HCT116 (cell line): ENCODE data around the gene MYOZ2. TPM values are rescaled to one million over a fixed set of nuclear protein-coding genes. Genes with fewer than 3 reads are reported as not detected.

Experiments used
- ATAC-seq: fragments of 200-7000 bp; cut with Tn5 transposase; 2 replicates; pipeline ENCODE4 v1.9.1; 2020; ENCODE audit warnings: mild to moderate bottlenecking, moderate library complexity
- BruUV-seq: library from RNA; stranded (reverse); fragments of 400-500 nt; replicated peaks from 2 replicates; lab custom pipeline; 2021; lab: Mats Ljungman, UMichigan
- CTCF ChIA-PET: fragments of 300-600 bp; sonication (Branson Sonifier 250); formaldehyde crosslinking; loops from one replicate; lab custom pipeline; 2021; ENCODE audit warnings: antibody characterized with exemption; lab: Charles Lee
- POLR2A ChIA-PET: fragments of 300-600, 350-600 bp; sonication (Branson Sonifier 250); formaldehyde crosslinking; loops from one replicate; lab custom pipeline; 2021; ENCODE audit warnings: antibody characterized with exemption; lab: Charles Lee
- RAD21 ChIA-PET, 2 experiments: fragments of 300-600 bp; sonication (Branson Sonifier 250); formaldehyde crosslinking; loops; one replicate each; lab custom pipeline; 2023; ENCODE audit warnings: low total read pairs in 2 of 2; ENCODE audit not compliant: uncharacterized antibody in 2 of 2, unreplicated experiment in 2 of 2, low non-redundant PET in 1 of 2; lab: Charles Lee
- DNase-seq: peaks from one replicate; pipeline ENCODE4 v3.0.0-alpha.2; 2010; ENCODE audit warnings: low read depth, low spot score
- H2AFZ ChIP-seq: fragments of 200-600 bp; shearing (Covaris generic), sonication (generic); 2 replicates; pipeline ENCODE4 v1.6.1; 2017; ENCODE audit warnings: low read depth, mixed run types, mixed read lengths, antibody characterized with exemption, low read length; ENCODE audit not compliant: poor library complexity, severe bottlenecking
- H3K27ac ChIP-seq: 2 replicates; pipeline ENCODE4 v1.5.1; 2012; ENCODE audit warnings: low read depth, low read length
- H3K27me3 ChIP-seq: fragments of 200-600 bp; sonication (generic); 2 replicates; pipeline ENCODE4 v1.6.1; 2016; ENCODE audit warnings: mixed run types, low read length, mixed read lengths; ENCODE audit not compliant: insufficient read depth
- H3K36me3 ChIP-seq, 2 experiments: fragments of 200-500 bp in 1 of 2; fragments of 200-600 bp in 1 of 2; sonication (Bioruptor generic) in 1 of 2; sonication (generic) in 1 of 2; 2 replicates each; pipeline versions ENCODE4 v1.5.1 to v1.6.1; 2014 to 2016; ENCODE audit warnings: low read length in 2 of 2, inconsistent platforms in 1 of 2, mixed read lengths in 1 of 2, mixed run types in 1 of 2; ENCODE audit not compliant: insufficient read depth in 2 of 2, control insufficient read depth in 1 of 2
- H3K4me1 ChIP-seq, 2 experiments: fragments of 200-600 bp in 1 of 2; sonication (generic) in 1 of 2; 2 replicates each; pipeline versions ENCODE4 v1.5.1 to v1.6.1; 2012 to 2017; ENCODE audit warnings: low read length in 2 of 2, inconsistent platforms in 1 of 2, mild to moderate bottlenecking in 1 of 2, mixed read lengths in 1 of 2, mixed run types in 1 of 2, moderate library complexity in 1 of 2; ENCODE audit not compliant: insufficient read depth in 2 of 2, control insufficient read depth in 1 of 2
- H3K4me2 ChIP-seq: fragments of 200-600 bp; sonication (generic); 2 replicates; pipeline ENCODE4 v1.6.1; 2017; ENCODE audit warnings: mixed run types, low read length, mixed read lengths
- H3K4me3 ChIP-seq, 2 experiments: fragments of 200-600 bp in 1 of 2; sonication (generic) in 1 of 2; replicated peaks in 1 of 2; 2 replicates each; pipeline ENCODE4 v1.5.1; 2011 to 2016; ENCODE audit warnings: low read length in 2 of 2, control low read depth in 1 of 2, low read depth in 1 of 2, mild to moderate bottlenecking in 1 of 2, mixed read lengths in 1 of 2, mixed run types in 1 of 2
- H3K79me2 ChIP-seq: fragments of 200-600 bp; sonication (generic); 2 replicates; pipeline ENCODE4 v1.6.1; 2017; ENCODE audit warnings: mild to moderate bottlenecking, mixed run types, low read length, moderate library complexity, mixed read lengths; ENCODE audit not compliant: insufficient read depth
- H3K9ac ChIP-seq: fragments of 200-600 bp; sonication (generic); 2 replicates; pipeline ENCODE4 v1.6.1; 2016; ENCODE audit warnings: low read length, mixed read lengths
- H3K9me2 ChIP-seq: fragments of 200-600 bp; sonication (generic), shearing (Covaris generic); 2 replicates; pipeline ENCODE4 v1.6.1; 2017; ENCODE audit warnings: mixed run types, mild to moderate bottlenecking, moderate library complexity; ENCODE audit not compliant: insufficient read depth
- H3K9me3 ChIP-seq, 2 experiments: fragments of 200-500 bp in 1 of 2; fragments of 200-600 bp in 1 of 2; sonication (Bioruptor generic) in 1 of 2; sonication (generic) in 1 of 2; 2 replicates each; pipeline ENCODE4 v1.6.1; 2014 to 2017; ENCODE audit warnings: low read length in 2 of 2, mixed read lengths in 2 of 2, inconsistent platforms in 1 of 2, low read depth in 1 of 2, mild to moderate bottlenecking in 1 of 2, mixed run types in 1 of 2, moderate library complexity in 1 of 2; ENCODE audit not compliant: control insufficient read depth in 1 of 2, insufficient read depth in 1 of 2
- H4K20me1 ChIP-seq: fragments of 200-600 bp; sonication (generic), shearing (Covaris generic); 2 replicates; pipeline ENCODE4 v1.6.1; 2017; ENCODE audit warnings: mixed run types, mild to moderate bottlenecking, moderate library complexity; ENCODE audit not compliant: insufficient read depth
- CEBPB ChIP-seq: IDR thresholded peaks from 2 replicates; pipeline ENCODE4 v1.6.1; 2012; ENCODE audit warnings: low read depth
- ELF1 ChIP-seq: IDR thresholded peaks from 2 replicates; pipeline ENCODE4 v1.6.1; 2012; ENCODE audit warnings: low read depth, borderline replicate concordance
- POLR2AphosphoS5 ChIP-seq: IDR thresholded peaks from 2 replicates; pipeline ENCODE4 v1.6.1; 2011; ENCODE audit warnings: mild to moderate bottlenecking, low read depth, low read length, moderate library complexity
- REST ChIP-seq: IDR thresholded peaks from 2 replicates; pipeline ENCODE4 v1.6.1; 2012; ENCODE audit warnings: low read depth
- SP1 ChIP-seq: IDR thresholded peaks from 2 replicates; pipeline ENCODE4 v1.6.1; 2012; ENCODE audit warnings: low read depth
- TCF7L2 ChIP-seq: IDR thresholded peaks from 2 replicates; pipeline ENCODE4 v1.7.0; 2011; ENCODE audit warnings: borderline replicate concordance, inconsistent platforms; ENCODE audit not compliant: insufficient read depth, insufficient read length; ENCODE audit errors: extremely low read depth
- ZFX ChIP-seq: fragments of 450-650 bp; IDR thresholded peaks from 2 replicates; pipeline ENCODE4 v1.6.1; 2017
- ZNF274 ChIP-seq: fragments of 200-500 bp; sonication (Bioruptor generic); IDR thresholded peaks from 2 replicates; pipeline ENCODE4 v1.6.1; 2014; ENCODE audit warnings: mild to moderate bottlenecking, low read depth, low read length, inconsistent platforms
- intact Hi-C: fragments of 100-400 bp; cut with micrococcal nuclease; formaldehyde crosslinking; loops from 2 replicates; pipeline ENCODE4 v1.10.0; 2022
- total RNA-seq: library from RNA; stranded (reverse); gene quantifications from one replicate; pipeline ENCODE4 v1.2.1, GENCODE V29; 2021; ENCODE audit not compliant: unreplicated experiment

The MYOZ2 gene
- total RNA-seq, 1 experiment from 2014 or later, result not detected

DNA sequence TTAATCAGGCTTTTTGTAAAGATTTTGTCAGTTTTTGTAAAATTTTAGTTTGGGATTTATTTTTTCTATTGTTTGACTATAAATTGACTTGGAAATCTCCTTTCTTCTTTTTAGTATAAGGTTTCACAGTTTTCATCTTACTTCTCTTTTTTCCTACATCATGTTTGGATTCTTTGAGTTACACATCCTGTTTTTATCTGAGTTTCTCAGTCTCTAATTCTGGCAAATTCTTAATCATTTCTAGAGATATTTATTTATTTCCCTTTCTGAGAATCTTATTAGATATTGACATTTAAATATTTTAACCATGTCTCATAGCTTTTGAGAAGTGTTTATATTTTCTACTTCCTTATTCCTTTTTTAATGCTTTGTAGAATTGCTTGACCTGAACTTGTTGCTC lies 97.6 kb downstream of the MYOZ2 start:
- Histone ChIP-seq H3K9ac (no peak overlapping the region), H3K27me3 (no peaks in the 10 kb centered on the region), H3K36me3 (no peaks in the 10 kb centered on the region), H3K4me3 (no peak overlapping the region), H4K20me1 (peaks cover 3% of the 10 kb centered on the region; the same call in 1 of the 2 replicates), H3K4me2 (no peak overlapping the region), H3K9me3 (no peaks in the 10 kb centered on the region), H3K27ac (no peak overlapping the region), H3K9me2 (no peaks in the 10 kb centered on the region), H3K4me1 (peaks cover 0 to 10% of the 10 kb centered on the region in 2 experiments; a peak in 2 of 4 replicates), H2AFZ (no peak overlapping the region), H3K79me2 (peaks cover 62% of the 10 kb centered on the region)
- ChIA-PET CTCF (no interaction called here), RAD21 (no interaction called here), POLR2A (interaction anchor here (0.8 kb wide), 1 partner anchor 20 kb away, joined by 3 read pairs; no protein-coding TSS in a partner anchor)
- ATAC-seq (no peak), DNase-seq (no peak)
- TF ChIP-seq SP1 (no peak), CEBPB (no peak), POLR2AphosphoS5 (no peak), ZNF274 (no peak), TCF7L2 (no peak), ZFX (no peak), REST (no peak), ELF1 (no peak)
- BruUV-seq, result no TSS peak
- intact Hi-C loops, result no loop called here
